Measurements from ENCODE around the gene SCLT1. TPM values are rescaled to one million over a fixed set of nuclear protein-coding genes. Genes with fewer than 3 reads are reported as not detected.
"Not testable (repeated sequence)": the region's sequence is repeated elsewhere in the genome, so short reads cannot be mapped to it uniquely, and the experiment has no call there.

Gene SCLT1
- polyA plus RNA-seq, 1 donor from 2014 or later = 12.8 TPM

GRCh38 chr4:129131343-129131742, 38.0 kb upstream of the SCLT1 start:
- Histone ChIP-seq H3K9me2 (ENCODE audit: insufficient read depth, low read length) (no peaks in the 10 kb centered on the region), H3K4me3 (ENCODE audit: low read length) (no peak overlapping the region), H3K9ac (ENCODE audit: low read length) (no peak overlapping the region), H3K27ac (ENCODE audit: low read length) (no peak overlapping the region), H3K36me3 (ENCODE audit: insufficient read depth, low read length) (no peaks in the 10 kb centered on the region), H3K79me2 (replicated peaks; ENCODE audit: insufficient read depth, low read length) (no peaks in the 10 kb centered on the region), H3F3A (ENCODE audit: insufficient read depth, low read length, poor library complexity, severe bottlenecking) (no peaks in the 10 kb centered on the region), H3K4me2 (ENCODE audit: low read length) (no peak overlapping the region), H2AFZ (ENCODE audit: low read depth, low read length) (no peak overlapping the region), H3K27me3 (ENCODE audit: insufficient read depth, low read depth, low read length) (no peaks in the 10 kb centered on the region), H4K20me1 (ENCODE audit: insufficient read depth) (no peaks in the 10 kb centered on the region), H3K9me3 (ENCODE audit: low read length) (no peaks in the 10 kb centered on the region)
- TF ChIP-seq POLR2AphosphoS5 (IDR thresholded peaks at IDR 0.05) = no peak

- Histone ChIP-seq H3K4me3 (ENCODE audit: low read length) (no peak overlapping the region), H3K9me3 (ENCODE audit: low read length) (no peaks in the 10 kb centered on the region), H3K79me2 (replicated peaks; ENCODE audit: insufficient read depth, low read length) (no peaks in the 10 kb centered on the region), H3K4me2 (ENCODE audit: low read length) (no peak overlapping the region), H3K27me3 (ENCODE audit: insufficient read depth, low read depth, low read length) (no peaks in the 10 kb centered on the region), H3K9me2 (ENCODE audit: insufficient read depth, low read length) (no peaks in the 10 kb centered on the region), H3K9ac (ENCODE audit: low read length) (no peak overlapping the region), H4K20me1 (ENCODE audit: insufficient read depth) (no peaks in the 10 kb centered on the region), H3F3A (ENCODE audit: insufficient read depth, low read length, poor library complexity, severe bottlenecking) (no peaks in the 10 kb centered on the region), H2AFZ (ENCODE audit: low read depth, low read length) (no peak overlapping the region), H3K27ac (ENCODE audit: low read length) (no peak overlapping the region), H3K36me3 (ENCODE audit: insufficient read depth, low read length) (no peaks in the 10 kb centered on the region)
- TF ChIP-seq RAD21 (conservative IDR thresholded peaks at IDR 0.05) (no peak), EP300 (conservative IDR thresholded peaks at IDR 0.05; ENCODE audit: poor library complexity, severe bottlenecking) (no peak), SMC3 (conservative IDR thresholded peaks at IDR 0.05; ENCODE audit: poor library complexity) (no peak)
Measured at GRCh38 chr4:129129143-129129542, 35.8 kb upstream of the SCLT1 start.

GRCh38 chr4:129126614-129127013, 33.3 kb upstream of the SCLT1 start:
- H3K9me2 ChIP-seq (ENCODE audit: insufficient read depth, low read length); H4K20me1 ChIP-seq (ENCODE audit: insufficient read depth); H3K4me3 ChIP-seq (ENCODE audit: low read length); H3K27ac ChIP-seq (ENCODE audit: low read length); H3K36me3 ChIP-seq (ENCODE audit: insufficient read depth, low read length); H2AFZ ChIP-seq (ENCODE audit: low read depth, low read length); H3K9me3 ChIP-seq (ENCODE audit: low read length); H3K9ac ChIP-seq (ENCODE audit: low read length); H3K4me2 ChIP-seq (ENCODE audit: low read length); H3K79me2 ChIP-seq (replicated peaks; ENCODE audit: insufficient read depth, low read length); H3F3A ChIP-seq (ENCODE audit: insufficient read depth, low read length, poor library complexity, severe bottlenecking); H3K27me3 ChIP-seq (ENCODE audit: insufficient read depth, low read depth, low read length): not testable (repeated sequence)

GRCh38 chr4:129117705-129118104, 24.4 kb upstream of the SCLT1 start:
- Histone ChIP-seq H3F3A (ENCODE audit: insufficient read depth, low read length, poor library complexity, severe bottlenecking) (no peaks in the 10 kb centered on the region), H3K9me3 (ENCODE audit: low read length) (no peaks in the 10 kb centered on the region), H3K27ac (ENCODE audit: low read length) (no peak overlapping the region), H3K36me3 (ENCODE audit: insufficient read depth, low read length) (no peaks in the 10 kb centered on the region), H3K4me2 (ENCODE audit: low read length) (no peak overlapping the region), H2AFZ (ENCODE audit: low read depth, low read length) (no peak overlapping the region), H4K20me1 (ENCODE audit: insufficient read depth) (no peaks in the 10 kb centered on the region), H3K4me3 (ENCODE audit: low read length) (no peak overlapping the region), H3K27me3 (ENCODE audit: insufficient read depth, low read depth, low read length) (no peaks in the 10 kb centered on the region), H3K9ac (ENCODE audit: low read length) (no peak overlapping the region), H3K79me2 (replicated peaks; ENCODE audit: insufficient read depth, low read length) (no peaks in the 10 kb centered on the region), H3K9me2 (ENCODE audit: insufficient read depth, low read length) (no peaks in the 10 kb centered on the region)
- no peak for TF ChIP-seq EP300 (conservative IDR thresholded peaks at IDR 0.05; ENCODE audit: poor library complexity, severe bottlenecking)
- TF ChIP-seq POLR2AphosphoS5 (IDR thresholded peaks at IDR 0.05) = no peak
- no peak for TF ChIP-seq EZH2 (IDR thresholded peaks at IDR 0.05; ENCODE audit: borderline replicate concordance, insufficient read depth, low read length, poor library complexity, severe bottlenecking)
- TF ChIP-seq MXI1 (conservative IDR thresholded peaks at IDR 0.05; ENCODE audit: poor library complexity, severe bottlenecking) = no peak
- no peak for TF ChIP-seq RAD21 (conservative IDR thresholded peaks at IDR 0.05)
- TF ChIP-seq REST (IDR thresholded peaks at IDR 0.05; ENCODE audit: borderline replicate concordance) = no peak
- no peak for TF ChIP-seq CTCF (IDR thresholded peaks at IDR 0.05; ENCODE audit: poor library complexity, severe bottlenecking)
- TF ChIP-seq TAF1 (IDR thresholded peaks at IDR 0.05; ENCODE audit: low read depth) = no peak
- TF ChIP-seq SMC3 (conservative IDR thresholded peaks at IDR 0.05; ENCODE audit: poor library complexity) = no peak

Measured in neural cell (in vitro differentiated cells).